IPS DF 6.9 (cell line): ENCODE data around the gene JARID2.
"Not testable (repeated sequence)": the region's sequence is repeated elsewhere in the genome, so short reads cannot be mapped to it uniquely, and the experiment has no call there.

Experiments used
- DNase-seq: peaks from one replicate; pipeline ENCODE4 v3.0.0-alpha.2; 2013; ENCODE audit warnings: low read depth, low spot score
- H3K27ac ChIP-seq: one replicate; pipeline ENCODE4 v1.5.1; 2013; ENCODE audit warnings: low read length, control low read depth
- H3K27me3 ChIP-seq: 2 replicates; pipeline ENCODE4 v1.6.1; 2013; ENCODE audit warnings: mild to moderate bottlenecking, low read length; ENCODE audit not compliant: control insufficient read depth, insufficient read depth
- H3K36me3 ChIP-seq: 2 replicates; pipeline ENCODE4 v1.6.1; 2013; ENCODE audit warnings: low read length; ENCODE audit not compliant: control insufficient read depth, insufficient read depth
- H3K4me1 ChIP-seq: 2 replicates; pipeline ENCODE4 v1.6.1; 2013; ENCODE audit warnings: low read length; ENCODE audit not compliant: control insufficient read depth, insufficient read depth
- H3K4me3 ChIP-seq: 2 replicates; pipeline ENCODE4 v1.5.1; 2013; ENCODE audit warnings: mild to moderate bottlenecking, low read length
- H3K9me3 ChIP-seq: 2 replicates; pipeline ENCODE4 v1.6.1; 2013; ENCODE audit warnings: low read length, inconsistent platforms; ENCODE audit not compliant: control insufficient read depth, insufficient read depth
- WGBS: extraction: QIAGEN DNeasy Blood & Tissue Kit; methylation state at CpG from one replicate; pipeline ENCODE4 v1.1.7; 2013; ENCODE audit warnings: mixed read lengths, missing lambda C conversion rate; ENCODE audit not compliant: insufficient read length, insufficient coverage; 5-methylcytosine and 5-hydroxymethylcytosine counted together

The JARID2 gene

DNA sequence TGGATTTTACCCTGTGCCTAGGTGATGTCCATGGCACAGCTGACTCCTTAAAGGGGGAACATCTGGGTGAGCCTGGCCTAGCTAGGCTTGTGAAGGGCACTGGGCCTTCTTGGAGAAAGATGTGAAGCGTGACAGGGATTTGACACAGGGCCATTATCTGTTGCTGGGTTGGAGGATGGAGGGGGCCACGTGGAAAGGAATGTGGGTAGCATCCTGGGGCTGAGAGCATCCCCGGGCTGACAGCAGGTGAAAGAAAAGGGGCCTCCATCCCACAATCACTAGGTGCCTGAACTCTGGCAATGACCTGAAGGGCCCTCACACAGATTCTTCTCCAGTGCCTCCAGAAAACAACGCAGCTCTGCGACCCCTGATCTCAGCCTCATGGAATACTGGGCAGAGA lies 292.2 kb downstream of the JARID2 start:
- Histone ChIP-seq H3K4me3 (no peak overlapping the region), H3K27ac (no peak overlapping the region), H3K27me3 (no peaks in the 10 kb centered on the region), H3K4me1 (no peaks in the 10 kb centered on the region), H3K9me3 (no peaks in the 10 kb centered on the region), H3K36me3 (no peaks in the 10 kb centered on the region)
- DNase-seq = no peak
- WGBS = no CpG with 5 or more reads among the region's 5 CpGs

DNA sequence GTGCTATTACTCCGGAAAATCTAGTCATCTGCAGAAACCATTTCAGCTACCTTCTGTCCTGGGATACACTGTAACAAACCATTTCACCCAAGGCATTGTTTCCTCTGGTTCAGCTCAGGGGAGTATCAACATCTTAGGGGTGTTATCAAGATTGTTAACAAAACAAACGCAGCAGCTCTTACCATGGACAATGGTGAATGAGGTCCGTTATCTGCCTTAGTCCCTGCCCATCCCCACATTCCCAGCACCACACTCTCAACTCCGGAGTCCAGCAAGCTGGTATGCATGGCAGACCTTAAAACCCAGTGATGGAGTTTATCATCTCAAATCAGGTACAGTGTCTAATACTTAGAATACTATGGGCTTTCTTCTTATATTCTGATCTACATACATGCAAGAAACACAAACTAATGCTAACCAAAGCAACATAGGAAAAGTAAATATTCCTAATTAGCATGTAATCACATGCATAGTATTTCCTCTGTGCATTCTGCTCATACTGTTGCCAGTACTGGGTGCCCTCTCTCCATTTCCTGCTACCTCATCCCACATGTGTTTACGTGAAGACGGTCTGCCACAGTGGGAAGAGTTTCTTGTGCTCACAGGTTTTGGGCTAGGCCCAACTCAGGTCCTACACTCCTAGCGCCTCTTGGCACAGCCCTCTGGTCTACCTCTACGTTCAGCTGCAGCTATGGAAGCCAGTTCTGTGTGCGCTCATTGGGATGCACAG lies 293.1 kb downstream of the JARID2 start:
- no peak overlapping the region for H3K4me3 ChIP-seq
- no peaks in the 10 kb centered on the region for H3K36me3 ChIP-seq
- no peaks in the 10 kb centered on the region for H3K9me3 ChIP-seq
- WGBS = no CpG with 5 or more reads among the region's 9 CpGs
- H3K27me3 ChIP-seq = no peaks in the 10 kb centered on the region
- no peak for DNase-seq
- no peak overlapping the region for H3K27ac ChIP-seq
- H3K4me1 ChIP-seq = no peaks in the 10 kb centered on the region

DNA sequence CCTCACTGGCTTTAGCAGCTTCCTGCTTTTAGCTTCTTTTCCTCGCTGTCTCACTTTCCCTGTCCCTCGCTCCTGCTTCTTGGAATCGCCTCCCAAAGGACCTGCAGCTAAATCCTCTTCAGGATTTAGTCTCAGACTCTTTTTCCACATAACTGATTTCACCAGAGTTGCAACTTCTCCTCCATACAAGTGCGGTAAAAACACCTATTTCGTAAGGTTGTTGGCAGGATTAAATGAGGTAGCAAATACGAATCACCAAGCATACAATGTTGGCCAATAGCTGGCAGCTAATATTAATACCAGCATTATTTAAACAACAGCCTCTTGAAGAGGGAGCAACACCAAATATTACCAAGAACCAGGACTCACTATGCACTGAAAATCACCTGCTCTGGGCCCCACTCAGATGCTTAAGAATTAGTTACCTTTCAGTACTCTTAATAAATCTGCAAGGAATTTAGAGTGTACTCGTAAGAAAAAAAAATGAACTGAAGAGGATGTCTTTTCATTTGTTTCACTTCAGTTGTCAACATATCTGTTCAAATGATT lies 293.9 kb downstream of the JARID2 start:
- WGBS = no CpG with 5 or more reads among the region's 7 CpGs
- H3K4me3 ChIP-seq = no peak overlapping the region
- H3K36me3 ChIP-seq = no peaks in the 10 kb centered on the region
- no peak for DNase-seq
- H3K27me3 ChIP-seq = no peaks in the 10 kb centered on the region
- no peak overlapping the region for H3K27ac ChIP-seq
- H3K4me1 ChIP-seq = no peaks in the 10 kb centered on the region
- H3K9me3 ChIP-seq = no peaks in the 10 kb centered on the region

DNA sequence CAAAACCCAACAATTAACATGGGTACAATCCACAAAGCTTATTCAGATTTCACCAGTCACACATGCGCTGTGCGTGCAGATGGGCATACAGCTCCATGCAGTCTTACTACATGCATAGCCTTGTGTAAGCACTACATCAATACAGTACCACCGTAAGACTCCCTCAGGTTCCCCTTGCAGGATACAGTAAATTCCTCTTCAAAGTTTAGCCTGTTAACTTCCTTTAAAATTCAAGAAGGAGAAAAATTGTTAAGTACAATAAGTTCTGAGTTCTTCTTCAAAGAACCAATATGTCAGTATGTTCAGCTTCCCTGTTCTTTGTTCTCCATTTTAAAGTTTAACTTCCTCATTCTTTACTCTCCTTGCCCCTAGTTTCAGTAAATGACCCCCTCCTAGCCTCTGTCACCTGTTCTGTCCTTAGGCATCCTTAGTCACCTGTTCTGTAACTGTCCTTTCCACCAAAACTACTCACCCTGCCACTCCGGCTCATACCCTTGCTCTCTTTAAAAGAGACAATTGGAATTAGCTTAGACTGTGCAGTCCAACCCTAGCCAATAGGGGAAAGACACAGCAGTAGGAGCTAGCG lies 297.6 kb downstream of the JARID2 start:
- H3K4me3 ChIP-seq, H3K4me1 ChIP-seq, H3K27me3 ChIP-seq, H3K9me3 ChIP-seq, DNase-seq, H3K27ac ChIP-seq, H3K36me3 ChIP-seq: not testable (repeated sequence)
- WGBS = no CpG with 5 or more reads among the region's 5 CpGs

DNA sequence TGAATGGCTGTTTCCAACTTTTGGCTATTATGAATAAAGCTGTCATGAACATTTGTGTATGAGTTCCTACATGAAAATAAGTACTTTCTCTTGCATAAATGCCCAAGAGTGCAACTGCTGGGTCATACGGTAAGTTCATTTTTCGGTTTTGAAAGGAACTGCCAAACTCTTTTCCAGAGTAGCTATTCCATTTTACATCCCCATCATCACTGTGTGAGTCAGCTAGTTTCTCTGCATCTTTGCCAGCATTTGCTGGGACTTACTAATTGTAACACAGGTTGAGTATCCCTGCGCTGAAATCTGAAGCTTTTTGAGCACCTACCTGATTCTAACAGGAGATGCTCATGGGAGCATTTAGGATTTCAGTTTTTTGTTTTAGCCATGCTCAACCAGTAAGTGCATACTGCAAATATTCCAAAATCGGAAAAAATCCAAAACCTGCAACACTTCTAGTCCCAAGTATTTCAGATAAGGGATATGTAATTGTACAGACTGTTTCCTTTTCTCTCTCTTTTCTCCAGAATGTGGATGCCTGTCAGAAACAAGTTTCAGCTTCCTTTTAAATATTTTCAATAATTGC lies 298.5 kb downstream of the JARID2 start:
- Histone ChIP-seq H3K9me3 (no peaks in the 10 kb centered on the region), H3K27me3 (no peaks in the 10 kb centered on the region), H3K4me1 (no peaks in the 10 kb centered on the region), H3K27ac (no peak overlapping the region), H3K36me3 (no peaks in the 10 kb centered on the region), H3K4me3 (no peak overlapping the region)
- no peak for DNase-seq
- no CpG with 5 or more reads among the region's 4 CpGs for WGBS

DNA sequence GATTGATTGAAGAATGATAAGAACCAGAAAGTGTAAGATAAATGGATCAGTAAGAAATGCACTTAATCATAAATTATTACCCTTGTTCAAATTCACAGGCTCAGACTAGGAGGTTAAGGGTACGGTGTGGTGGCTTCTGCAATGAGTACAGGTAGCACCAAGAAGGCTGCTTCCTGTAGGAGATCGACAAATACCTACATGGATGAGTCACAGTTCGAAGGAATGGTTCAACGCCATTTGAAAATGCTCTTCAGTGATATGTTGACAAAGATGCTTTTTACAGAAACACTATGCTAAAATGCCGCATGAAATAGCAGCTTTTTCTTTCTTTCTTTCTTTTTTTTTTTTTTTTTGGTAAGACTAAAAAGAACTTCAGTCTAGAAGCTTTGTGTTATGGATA lies 300.7 kb downstream of the JARID2 start:
- no peaks in the 10 kb centered on the region for H3K9me3 ChIP-seq
- H3K27me3 ChIP-seq = no peaks in the 10 kb centered on the region
- H3K4me1 ChIP-seq = no peaks in the 10 kb centered on the region; the same call in 1 of the 2 replicates
- no peaks in the 10 kb centered on the region for H3K36me3 ChIP-seq
- H3K4me3 ChIP-seq = no peak overlapping the region
- H3K27ac ChIP-seq = no peak overlapping the region
- WGBS = no CpG with 5 or more reads among the region's 5 CpGs
- DNase-seq = no peak

DNA sequence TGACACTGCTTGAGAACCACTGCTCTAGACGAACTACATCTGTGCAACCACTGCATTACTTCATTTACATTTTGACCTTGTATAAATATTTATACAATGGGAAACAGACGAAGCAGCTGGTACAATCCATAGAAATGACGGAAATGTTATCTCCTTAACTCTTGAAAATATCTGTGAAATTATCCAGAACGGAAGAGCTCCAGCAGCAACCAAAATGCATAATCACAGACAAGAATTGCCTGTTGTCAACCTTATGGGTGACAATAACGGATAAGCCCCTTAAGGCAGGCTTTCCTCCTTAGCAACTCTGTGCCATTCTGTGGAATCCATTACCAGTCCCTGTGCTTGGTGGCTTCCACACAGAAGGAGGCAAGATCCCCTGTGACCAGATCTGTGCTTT lies 301.5 kb downstream of the JARID2 start:
- Histone ChIP-seq H3K9me3 (no peaks in the 10 kb centered on the region), H3K4me3 (no peak overlapping the region), H3K27ac (no peak overlapping the region), H3K27me3 (no peaks in the 10 kb centered on the region), H3K36me3 (no peaks in the 10 kb centered on the region), H3K4me1 (no peaks in the 10 kb centered on the region; the same call in 1 of the 2 replicates)
- WGBS = no CpG with 5 or more reads among the region's 5 CpGs
- DNase-seq = no peak

DNA sequence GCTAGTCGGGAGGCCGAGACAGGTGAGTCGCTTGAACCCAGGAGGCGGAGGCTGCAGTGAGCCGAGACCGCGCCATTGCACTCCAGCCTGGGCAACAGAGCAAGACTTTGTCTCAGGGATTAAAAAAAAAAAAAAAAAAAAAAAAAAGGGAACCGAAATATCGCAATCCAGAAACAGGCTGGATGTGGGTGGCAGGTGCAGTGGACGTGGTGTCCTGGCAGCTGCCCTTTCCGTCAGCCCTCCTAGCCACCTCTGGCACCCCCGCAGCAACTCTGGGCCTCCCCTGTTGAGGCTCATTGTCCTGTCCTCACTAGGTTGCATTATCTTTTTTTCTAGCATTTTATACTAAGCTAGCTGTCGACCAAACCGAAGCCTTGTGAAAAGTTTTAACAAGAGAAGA lies 303.5 kb downstream of the JARID2 start:
- H3K4me1 ChIP-seq = no peaks in the 10 kb centered on the region; the same call in 1 of the 2 replicates
- H3K4me3 ChIP-seq = no peak overlapping the region
- H3K27ac ChIP-seq = no peak overlapping the region
- no peak for DNase-seq
- no peaks in the 10 kb centered on the region for H3K36me3 ChIP-seq
- no peaks in the 10 kb centered on the region for H3K27me3 ChIP-seq
- no CpG with 5 or more reads among the region's 14 CpGs for WGBS
- no peaks in the 10 kb centered on the region for H3K9me3 ChIP-seq

DNA sequence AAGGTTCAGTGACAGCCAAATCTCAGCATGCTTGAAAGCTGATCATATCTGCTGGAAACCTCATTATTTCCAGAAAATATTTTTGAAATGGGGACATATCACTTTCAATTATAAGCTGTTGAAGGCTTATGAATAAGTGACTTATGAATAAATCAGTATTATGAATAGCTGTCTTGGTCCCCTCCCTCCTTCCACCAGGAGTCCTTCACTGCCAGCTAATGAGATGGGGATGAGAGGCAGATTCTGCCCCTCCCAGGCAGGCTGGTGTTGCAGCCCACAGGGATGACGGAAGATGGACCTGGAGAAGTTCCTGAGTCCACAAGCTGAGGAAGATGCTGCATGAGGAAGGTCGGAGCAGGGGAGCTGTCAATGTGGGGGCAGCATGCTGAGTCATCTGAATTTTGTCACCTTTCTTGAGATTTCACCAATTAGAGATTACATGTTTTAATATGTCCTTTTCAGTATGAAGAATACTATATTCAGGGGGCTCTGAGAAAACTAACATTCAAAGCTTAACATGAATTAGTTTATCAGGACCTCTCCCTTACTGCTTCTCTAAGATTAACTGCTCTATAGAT lies 304.8 kb downstream of the JARID2 start:
- H3K27ac ChIP-seq = no peak overlapping the region
- peaks cover 1% of the 10 kb centered on the region; the same call in 1 of the 2 replicates for H3K4me1 ChIP-seq
- no CpG with 5 or more reads among the region's 2 CpGs for WGBS
- no peak overlapping the region for H3K4me3 ChIP-seq
- H3K36me3 ChIP-seq = no peaks in the 10 kb centered on the region
- no peak for DNase-seq
- no peaks in the 10 kb centered on the region for H3K27me3 ChIP-seq
- no peaks in the 10 kb centered on the region for H3K9me3 ChIP-seq

DNA sequence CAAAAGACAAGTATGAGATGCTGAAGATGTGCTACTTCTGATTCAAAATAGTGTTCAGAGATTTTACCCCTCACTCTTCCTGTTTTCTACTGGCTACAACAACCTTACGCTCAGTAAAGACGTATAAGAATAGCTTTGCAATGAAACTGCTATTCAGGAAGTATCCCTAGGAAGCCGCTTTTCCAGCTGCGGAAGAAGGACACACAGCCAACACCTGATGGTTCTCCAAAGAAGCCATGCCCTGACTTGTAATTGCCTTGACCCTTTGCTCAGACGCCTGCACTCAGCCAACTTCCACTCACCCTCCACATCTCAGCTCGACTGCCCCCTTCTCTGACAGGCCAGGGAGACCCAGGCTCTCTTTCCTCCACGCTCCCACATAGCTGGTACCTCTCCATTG lies 305.4 kb downstream of the JARID2 start:
- H3K4me1 ChIP-seq = peaks cover 1% of the 10 kb centered on the region; the same call in 1 of the 2 replicates
- no CpG with 5 or more reads among the region's 7 CpGs for WGBS
- H3K4me3 ChIP-seq = no peak overlapping the region
- H3K27ac ChIP-seq = no peak overlapping the region
- no peak for DNase-seq
- no peaks in the 10 kb centered on the region for H3K27me3 ChIP-seq
- H3K9me3 ChIP-seq = no peaks in the 10 kb centered on the region
- H3K36me3 ChIP-seq = no peaks in the 10 kb centered on the region
